IPS DF 4.7 (cell line): Measurements from ENCODE around the gene C1orf122.

Experiments used
- DNase-seq: peaks from one replicate; pipeline ENCODE4 v3.0.0-alpha.2; 2013; ENCODE audit warnings: low spot score; ENCODE audit errors: extremely low read depth

C1orf122 gene

GRCh38 chr1:37845049-37845646 lies 37.6 kb downstream of the C1orf122 start:
- DNase-seq = no peak

- DNase-seq = no peak
Measured at GRCh38 chr1:37845786-37846185, 38.2 kb downstream of the C1orf122 start.

- no peak for DNase-seq
Measured at GRCh38 chr1:37846647-37847339, 39.2 kb downstream of the C1orf122 start.

GRCh38 chr1:37849480-37849879 lies 41.9 kb downstream of the C1orf122 start:
- no peak for DNase-seq

GRCh38 chr1:37850352-37850955 lies 42.9 kb downstream of the C1orf122 start:
- no peak for DNase-seq

- no peak for DNase-seq
Measured at GRCh38 chr1:37851262-37851661, 43.7 kb downstream of the C1orf122 start.

- DNase-seq = no peak
Measured at GRCh38 chr1:37851782-37852210, 44.2 kb downstream of the C1orf122 start.

- DNase-seq = no peak
Measured at GRCh38 chr1:37853157-37853556, 45.6 kb downstream of the C1orf122 start.

- DNase-seq = no peak
Measured at GRCh38 chr1:37854406-37854805, 46.8 kb downstream of the C1orf122 start.
